Tongue (tissue), 2 donors: Measurements from ENCODE around the gene HYDIN. TPM values are rescaled to one million over a fixed set of nuclear protein-coding genes. Genes with fewer than 3 reads are reported as not detected.
"Not testable (repeated sequence)": the region's sequence is repeated elsewhere in the genome, so short reads cannot be mapped to it uniquely, and the experiment has no call there.

Experiments used
- DNase-seq: peaks from one replicate; pipeline ENCODE4 v3.0.0-alpha.2; 2015
- total RNA-seq: library from RNA; depleted of rRNA; stranded (reverse); fragments of >200 nt; gene quantifications from one replicate; pipeline ENCODE4 v1.2.3, GENCODE V29; 2014

HYDIN gene
- total RNA-seq, 1 donor from 2014 or later, result 1.2 TPM

- not testable (repeated sequence) for DNase-seq
Observed at GRCh38 chr16:71105881-71106280, 124.6 kb downstream of the HYDIN start.

DNA sequence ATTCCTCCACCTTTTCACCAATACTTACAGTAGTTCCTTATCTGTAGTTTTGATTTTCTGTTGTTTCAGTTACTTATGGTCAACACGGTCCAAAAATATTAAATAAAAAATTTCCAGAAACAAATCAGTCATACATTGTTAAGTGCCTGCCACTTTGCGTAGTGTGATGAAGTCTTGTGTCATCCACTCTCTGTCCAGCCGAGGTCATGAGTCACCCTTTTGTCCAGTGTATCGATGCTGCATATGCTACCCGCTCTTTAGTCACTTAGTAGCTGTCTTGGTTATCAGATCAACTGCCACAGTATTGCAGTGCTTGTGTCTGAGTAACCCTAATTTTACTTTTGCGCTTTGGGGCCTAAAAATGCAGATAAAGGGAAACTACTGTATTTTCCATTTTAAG lies 146.9 kb downstream of the HYDIN start:
- not testable (repeated sequence) for DNase-seq

DNA sequence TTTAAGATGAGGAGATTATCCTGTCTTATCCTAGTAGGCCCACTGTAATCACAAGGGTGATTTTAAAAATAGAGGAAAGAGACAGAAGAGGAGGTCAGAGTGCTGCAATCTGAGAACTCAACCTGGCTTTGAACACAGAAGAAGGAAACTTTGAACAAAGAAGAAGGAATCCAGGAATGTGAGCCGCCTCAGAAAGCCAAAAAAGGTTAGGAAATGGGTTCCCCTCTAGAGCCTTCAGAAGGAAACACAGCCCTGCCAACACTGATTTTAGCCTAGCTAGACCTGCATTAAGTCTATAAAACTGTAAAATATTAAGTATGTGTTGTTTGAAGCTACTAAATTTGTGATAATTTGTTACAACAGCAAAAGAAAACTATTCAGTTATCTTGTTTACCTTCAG lies 149.7 kb downstream of the HYDIN start:
- DNase-seq, result not testable (repeated sequence)

DNA sequence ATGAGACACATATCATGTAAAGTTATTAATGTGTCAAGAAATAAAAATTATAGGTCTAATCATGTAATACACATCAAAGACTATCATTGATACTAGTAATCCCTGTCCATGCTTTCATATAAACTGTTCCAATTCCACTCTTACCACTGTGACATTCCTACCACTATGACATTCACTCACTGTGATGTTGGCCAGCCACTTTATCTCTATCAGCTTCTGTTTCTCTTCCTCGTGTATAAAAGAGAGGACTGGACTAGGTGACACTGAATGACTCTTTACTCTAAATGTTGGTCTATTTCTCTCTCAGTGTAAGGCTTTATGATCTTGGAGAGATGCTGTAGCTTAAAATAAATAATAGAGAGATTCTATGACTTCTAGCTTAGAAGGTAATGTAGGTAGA lies 150.3 kb downstream of the HYDIN start:
- DNase-seq, result not testable (repeated sequence)

DNA sequence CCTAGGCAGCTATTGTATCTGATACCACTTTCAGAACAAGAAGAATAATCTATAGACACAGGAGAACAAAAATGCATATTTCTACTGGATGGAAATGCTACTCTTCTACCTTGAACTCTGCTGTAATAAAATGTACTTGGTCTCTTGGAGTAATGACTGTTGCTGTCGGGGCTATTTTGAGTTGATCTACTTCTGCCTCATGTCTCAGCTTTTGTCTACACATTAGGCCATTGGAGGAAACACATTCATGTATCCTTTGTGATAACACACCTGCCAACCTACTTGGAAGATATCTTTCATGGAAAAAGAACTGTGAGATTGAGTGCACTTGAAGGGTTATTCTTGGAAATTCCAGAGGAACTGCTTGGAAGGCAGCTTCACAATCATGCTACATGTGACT lies 159.9 kb downstream of the HYDIN start:
- not testable (repeated sequence) for DNase-seq

GRCh38 chr16:71069842-71070241 lies 160.7 kb downstream of the HYDIN start:
- DNase-seq, result peak; percentile 19

GRCh38 chr16:71053897-71054609 lies 176.5 kb downstream of the HYDIN start:
- not testable (repeated sequence) for DNase-seq

- DNase-seq, result not testable (repeated sequence)
Observed at GRCh38 chr16:71050307-71050706, 180.2 kb downstream of the HYDIN start.

GRCh38 chr16:71039368-71040111 lies 191.0 kb downstream of the HYDIN start:
- DNase-seq, result not testable (repeated sequence)

DNA sequence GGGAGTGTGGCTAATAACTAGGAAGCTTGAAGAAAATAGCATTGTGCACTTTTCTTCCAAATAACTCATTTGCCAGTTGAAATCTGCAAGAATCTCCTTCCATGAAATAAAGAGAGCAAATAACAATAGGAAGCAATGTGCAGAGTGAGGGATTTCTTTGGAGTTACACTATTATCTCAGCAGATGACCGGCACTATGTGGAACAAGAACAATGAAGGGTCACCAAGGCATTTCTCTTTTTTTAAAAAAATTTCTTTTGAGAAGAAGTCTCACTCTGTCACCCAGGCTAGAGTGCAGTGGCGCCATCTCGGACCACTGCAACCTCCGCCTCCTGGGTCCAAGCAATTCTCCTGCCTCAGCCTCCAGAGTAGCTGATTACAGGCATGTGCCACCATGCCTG lies 192.1 kb downstream of the HYDIN start:
- DNase-seq, result not testable (repeated sequence)

- DNase-seq, result peak; percentile 24
Observed at GRCh38 chr16:71037987-71038386, 192.5 kb downstream of the HYDIN start.

DNA sequence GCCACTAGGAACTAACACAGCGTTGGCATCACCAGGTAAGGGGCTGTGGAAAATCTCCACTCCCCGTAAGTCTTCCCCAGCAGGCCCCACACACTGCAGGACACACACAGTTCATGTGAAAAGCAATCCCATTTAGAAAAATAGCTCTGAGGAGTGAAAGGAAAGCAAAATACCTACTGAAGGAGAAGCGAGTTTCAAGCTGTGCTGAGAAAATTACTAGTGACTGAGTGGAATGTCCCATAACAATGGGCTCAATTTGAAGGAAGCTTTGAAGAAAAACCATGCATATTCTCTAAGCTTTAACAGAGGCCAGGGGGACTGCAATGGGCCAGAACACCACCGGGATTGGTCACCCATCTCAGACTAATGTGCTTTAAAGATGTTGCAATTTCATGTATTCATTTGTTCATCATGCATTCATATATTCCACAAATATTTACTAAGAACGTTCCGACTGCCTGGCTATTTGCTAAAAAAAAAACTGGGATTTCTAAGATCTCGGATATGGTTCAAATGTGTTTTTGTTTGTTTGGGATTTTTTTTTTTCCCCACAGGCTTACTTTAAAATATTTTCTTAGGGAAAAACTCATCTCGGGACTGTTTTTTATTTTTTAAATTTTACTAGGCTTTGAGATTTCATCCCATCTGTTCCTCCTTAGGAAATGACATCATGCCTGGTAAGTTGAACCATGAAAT lies 202.3 kb downstream of the HYDIN start:
- DNase-seq, result peak; percentile 55

DNA sequence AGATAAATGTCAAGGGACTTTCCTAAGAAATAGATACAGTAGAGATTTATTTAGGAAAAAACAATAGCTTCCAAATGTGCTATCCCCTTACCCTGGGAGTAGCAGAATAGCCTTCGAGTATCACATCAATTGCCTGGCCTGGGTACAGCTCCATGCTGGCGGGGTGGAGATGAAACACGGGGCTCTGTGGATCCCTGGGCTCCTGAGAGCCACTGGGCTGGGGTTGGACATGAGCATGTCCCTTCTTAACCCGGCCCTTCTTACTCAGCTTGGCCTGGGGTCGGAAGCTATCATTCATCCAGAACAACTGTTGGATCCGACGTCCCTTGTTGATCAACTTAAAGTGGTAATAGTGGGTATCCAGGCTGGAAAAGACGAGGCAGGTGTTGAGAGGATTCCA lies 203.0 kb downstream of the HYDIN start:
- not testable (repeated sequence) for DNase-seq

DNA sequence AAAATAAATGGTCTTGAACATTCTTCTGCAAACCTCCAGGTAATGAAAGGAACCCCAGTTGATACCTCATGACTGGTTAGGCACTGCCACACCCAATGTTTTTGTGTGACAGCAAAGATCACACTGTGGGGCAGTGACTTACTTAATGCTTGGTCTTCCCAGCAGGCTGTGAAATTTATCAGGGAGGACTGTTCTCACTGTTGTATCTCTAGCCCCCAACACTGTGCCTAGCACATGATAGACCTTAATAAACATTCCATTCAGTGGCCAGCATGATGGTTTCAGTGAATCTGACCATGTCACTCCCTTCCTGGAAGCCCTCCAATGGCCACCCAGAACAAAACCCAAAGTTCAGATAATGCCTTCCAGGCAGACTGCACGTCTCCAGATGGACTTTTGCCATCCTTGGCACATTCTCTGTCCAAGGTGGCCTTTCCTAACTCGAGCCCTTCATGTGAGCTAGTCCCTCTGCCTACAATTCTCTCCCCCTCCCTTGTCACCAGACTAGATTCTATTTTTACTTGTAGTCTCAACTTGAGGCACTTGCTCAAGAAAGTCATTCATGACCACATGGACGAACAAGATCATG lies 206.6 kb downstream of the HYDIN start:
- DNase-seq, result not testable (repeated sequence)

- DNase-seq, result not testable (repeated sequence)
Observed at GRCh38 chr16:71021961-71022537, 208.5 kb downstream of the HYDIN start.

DNA sequence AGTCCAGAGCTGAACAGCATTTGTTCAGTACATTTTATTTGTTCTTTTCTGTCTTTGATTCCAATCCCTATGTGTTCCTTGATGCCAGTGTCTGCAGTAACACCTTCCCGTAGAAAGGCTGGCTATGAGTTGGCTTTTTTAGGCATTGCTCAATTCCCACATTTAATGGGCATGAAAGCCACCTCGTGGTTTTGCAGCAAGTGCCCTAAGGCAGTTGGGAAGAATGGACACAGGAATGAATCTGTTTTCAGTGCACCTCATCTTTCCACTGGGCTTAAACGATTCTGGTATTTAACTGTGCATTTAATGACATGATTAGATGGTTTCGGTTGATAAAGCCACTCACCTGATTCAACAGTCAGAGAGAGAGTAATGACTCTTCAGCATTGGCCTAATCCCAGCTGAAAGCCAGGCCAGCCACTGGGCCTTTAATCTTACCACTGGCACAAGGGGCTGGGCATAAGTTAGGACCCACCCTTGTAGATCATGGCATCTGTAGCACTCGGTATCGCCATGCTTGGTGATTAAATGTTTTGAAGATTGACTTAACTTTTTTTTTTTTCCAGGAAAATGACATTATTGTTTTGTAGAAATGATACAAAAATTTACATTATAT lies 211.3 kb downstream of the HYDIN start:
- not testable (repeated sequence) for DNase-seq

- not testable (repeated sequence) for DNase-seq
Observed at GRCh38 chr16:71015419-71015818, 215.1 kb downstream of the HYDIN start.

DNA sequence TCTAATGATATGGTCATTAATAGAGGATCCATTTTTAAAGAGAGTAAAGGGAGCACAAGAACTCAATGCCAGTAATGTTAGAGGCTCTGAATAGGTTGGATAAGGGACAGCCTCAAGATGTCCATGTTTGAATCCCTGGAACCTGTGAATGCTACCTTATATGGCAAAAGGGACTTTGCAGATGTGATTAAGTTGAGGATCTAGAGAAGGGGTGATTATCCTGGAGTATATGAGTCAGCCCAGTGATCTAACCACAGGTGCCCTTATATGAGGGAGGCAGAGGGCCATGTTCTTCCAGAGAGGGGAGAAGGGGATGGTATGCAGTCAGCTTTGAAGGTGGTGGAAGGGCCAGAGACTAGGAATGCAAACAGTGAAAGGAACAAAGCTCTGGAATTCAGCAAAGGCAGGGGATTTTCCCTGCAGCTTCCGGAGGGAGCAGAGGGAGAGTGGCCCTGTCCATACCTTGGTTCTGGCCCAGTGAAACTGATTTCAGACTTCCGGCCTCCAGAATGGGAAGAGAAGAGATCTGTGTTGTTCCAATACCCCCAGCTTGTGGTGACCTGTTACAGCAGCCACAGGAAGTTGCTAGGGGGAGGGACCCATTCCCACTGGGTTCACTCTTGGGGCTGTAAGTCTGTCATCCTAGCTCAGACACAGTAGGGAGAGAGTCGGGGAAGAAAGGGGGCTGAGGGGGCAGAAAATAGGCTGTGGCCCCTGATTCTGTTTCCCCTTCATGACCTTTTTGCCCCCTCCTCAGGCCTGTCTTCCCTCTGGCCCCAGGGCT lies 220.9 kb downstream of the HYDIN start:
- not testable (repeated sequence) for DNase-seq

DNA sequence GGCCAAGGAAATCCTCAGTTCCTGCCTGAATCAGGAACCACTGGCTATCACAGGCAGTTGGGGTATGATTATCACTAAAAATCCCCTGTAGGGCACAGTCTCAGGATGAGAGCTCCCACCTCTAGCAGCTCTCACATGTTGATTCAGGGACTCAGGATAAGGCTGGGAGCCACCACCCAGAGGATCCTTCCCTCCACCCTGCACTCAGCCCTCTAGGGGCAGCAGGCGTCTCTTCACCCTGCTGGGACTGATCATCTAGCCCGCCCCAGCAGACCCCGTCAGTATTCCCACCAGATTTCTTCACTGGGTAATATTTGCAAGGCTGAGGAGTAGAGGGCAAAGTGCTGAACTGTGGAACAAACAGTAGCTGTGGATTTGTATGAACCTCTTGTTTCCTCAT lies 224.0 kb downstream of the HYDIN start:
- not testable (repeated sequence) for DNase-seq

GRCh38 chr16:70999735-71000134 lies 230.8 kb downstream of the HYDIN start:
- peak; percentile 42 for DNase-seq

DNA sequence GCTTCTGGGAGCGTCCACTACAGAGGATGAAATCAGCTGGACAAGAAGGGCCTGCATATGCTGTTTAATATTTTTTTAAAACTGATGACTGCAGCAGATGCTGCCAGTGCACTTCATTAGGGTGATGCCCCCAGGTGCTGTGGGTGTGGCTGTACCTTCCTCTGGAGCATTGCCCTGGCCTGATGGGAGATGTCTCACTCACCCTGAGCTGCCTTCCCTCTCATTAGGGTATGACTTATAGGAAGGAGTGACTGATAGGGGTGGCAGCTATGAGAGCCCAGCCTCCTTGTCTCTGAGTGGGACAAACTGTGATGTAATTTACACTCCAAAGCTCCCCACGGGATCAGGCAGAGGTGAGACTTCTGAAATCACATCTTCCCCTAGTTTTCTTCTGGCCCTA lies 234.7 kb downstream of the HYDIN start:
- DNase-seq, result not testable (repeated sequence)
